ENCODE results near the gene PUS3. TPM values are rescaled to one million over a fixed set of nuclear protein-coding genes. Genes with fewer than 3 reads are reported as not detected.
"Not testable (repeated sequence)": the region's sequence is repeated elsewhere in the genome, so short reads cannot be mapped to it uniquely, and the experiment has no call there.

PUS3 gene
- total and polyA plus RNA-seq, 5 experiments from 2014 or later, result 8.2 to 16.7 (median 9.5) TPM

GRCh38 chr11:125869521-125869920 lies 33.5 kb downstream of the PUS3 start:
- no peak for ATAC-seq
- POLR2A ChIA-PET, result no interaction called here

GRCh38 chr11:125865354-125865753 lies 37.7 kb downstream of the PUS3 start:
- ATAC-seq, DNase-seq, H3K27ac Mint-ChIP-seq, H3K27me3 Mint-ChIP-seq, H3K4me3 Mint-ChIP-seq, POLR2A ChIA-PET, H3K4me1 Mint-ChIP-seq, H3K36me3 Mint-ChIP-seq: not testable (repeated sequence)
- H3K9me3 Mint-ChIP-seq, result peaks cover 0 to 17% (median 3%) of the 10 kb centered on the region in 9 donors

More at GRCh38 chr11:125869521-125869920, 33.5 kb downstream of the PUS3 start:
- Mint-ChIP-seq H3K27ac (peak overlapping the region in 2 of 10 donors; percentile 24 to 36), H3K9me3 (peaks cover 0 to 11% (median 0%) of the 10 kb centered on the region in 9 donors), H3K27me3 (peaks cover 0 to 15% (median 4%) of the 10 kb centered on the region in 5 donors), H3K4me1 (peaks cover 0 to 4% (median under 1%) of the 10 kb centered on the region in 4 donors), H3K36me3 (no peaks in the 10 kb centered on the region), H3K4me3 (no peak overlapping the region)
- no peak for DNase-seq

- H3K27ac Mint-ChIP-seq, H3K27me3 Mint-ChIP-seq, POLR2A ChIA-PET, DNase-seq, H3K4me1 Mint-ChIP-seq, ATAC-seq, H3K4me3 Mint-ChIP-seq: not testable (repeated sequence)
- peaks cover 0 to 12% (median 0%) of the 10 kb centered on the region in 3 donors for H3K36me3 Mint-ChIP-seq
- H3K9me3 Mint-ChIP-seq, result peaks cover 2 to 42% (median 16%) of the 10 kb centered on the region in 9 donors
Measured at GRCh38 chr11:125862786-125863185, 40.2 kb downstream of the PUS3 start.

DNA sequence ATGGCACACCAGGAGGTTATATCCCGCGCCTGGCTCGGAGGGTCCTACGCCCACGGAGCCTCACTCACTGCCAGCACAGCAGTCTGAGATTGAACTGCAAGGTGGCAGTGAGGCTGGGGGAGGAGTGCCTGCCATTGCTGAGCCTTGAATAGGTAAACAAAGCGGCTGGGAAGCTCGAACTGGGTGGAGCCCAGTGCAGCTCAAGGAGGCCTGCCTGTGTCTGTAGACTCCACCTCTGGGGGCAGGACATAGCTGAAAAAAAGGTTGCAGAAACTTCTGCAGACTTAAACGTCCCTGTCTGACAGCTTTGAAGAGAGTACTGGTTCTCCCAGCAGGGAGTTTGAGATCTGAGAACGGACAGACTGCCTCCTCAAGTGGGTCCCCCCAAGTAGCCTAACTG lies 45.3 kb downstream of the PUS3 start:
- POLR2A ChIA-PET, H3K4me3 Mint-ChIP-seq, ATAC-seq, DNase-seq, H3K27ac Mint-ChIP-seq: not testable (repeated sequence)
- H3K27me3 Mint-ChIP-seq, result peaks cover 11 to 26% (median 16%) of the 10 kb centered on the region in 5 donors
- H3K9me3 Mint-ChIP-seq, result peaks cover 5 to 70% (median 23%) of the 10 kb centered on the region in 9 donors
- peaks cover 0 to 21% (median 2%) of the 10 kb centered on the region in 4 donors for H3K4me1 Mint-ChIP-seq
- peaks cover 0 to 18% (median 14%) of the 10 kb centered on the region in 3 donors for H3K36me3 Mint-ChIP-seq

DNA sequence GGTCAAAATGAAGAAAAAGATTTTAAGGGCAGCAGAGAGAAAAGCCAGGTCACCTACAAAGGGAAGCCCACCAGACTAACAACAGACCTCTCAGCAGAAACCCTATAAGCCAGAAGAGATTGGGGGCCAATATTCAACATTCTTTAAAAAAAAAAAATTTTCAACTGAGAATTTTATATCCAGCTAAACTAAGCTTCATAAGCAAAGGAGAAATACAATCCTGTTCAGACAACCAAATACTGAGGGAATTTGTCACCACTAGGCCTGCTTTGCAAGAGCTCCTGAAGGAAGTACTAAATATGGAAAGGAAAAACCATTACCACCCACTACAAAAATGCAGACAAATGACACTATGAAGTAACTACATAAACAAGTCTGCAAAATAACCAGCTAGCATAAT lies 56.8 kb downstream of the PUS3 start:
- Mint-ChIP-seq H3K9me3 (peaks cover 20 to 56% (median 37%) of the 10 kb centered on the region in 9 donors), H3K27me3 (peaks cover 0 to 19% (median 15%) of the 10 kb centered on the region in 5 donors), H3K36me3 (peaks cover 2 to 35% (median 13%) of the 10 kb centered on the region in 3 donors), H3K4me3 (no peak overlapping the region), H3K27ac (no peak overlapping the region), H3K4me1 (no peaks in the 10 kb centered on the region)
- ATAC-seq (no peak), DNase-seq (no peak)
- POLR2A ChIA-PET, result no interaction called here

Other genes with a start within 250 kb of the PUS3 start
- gene ACRV1, start 222.4 kb downstream of the PUS3 start, total RNA-seq, result not detected
- gene ACRV1, start 222.4 kb downstream of the PUS3 start, polyA plus RNA-seq, result not detected
- not detected for gene PATE1, start 156.9 kb downstream of the PUS3 start, total RNA-seq
- not detected for gene PATE1, start 156.9 kb downstream of the PUS3 start, polyA plus RNA-seq
- gene PATE2, start 124.4 kb downstream of the PUS3 start, total RNA-seq, result not detected
- not detected for gene PATE2, start 124.4 kb downstream of the PUS3 start, polyA plus RNA-seq
- gene PATE3, start 115.1 kb downstream of the PUS3 start, total RNA-seq, result not detected
- gene PATE3, start 115.1 kb downstream of the PUS3 start, polyA plus RNA-seq, result not detected
- not detected for gene PATE4, start 69.9 kb downstream of the PUS3 start, total RNA-seq
- not detected for gene PATE4, start 69.9 kb downstream of the PUS3 start, polyA plus RNA-seq
- 1 to 10 TPM; 4.8 to 5.1 TPM for gene HYLS1, start 15.5 kb downstream of the PUS3 start, total RNA-seq
- gene HYLS1, start 15.5 kb downstream of the PUS3 start, polyA plus RNA-seq, result 1 to 10 TPM; 4.1 to 7.5 (median 4.4) TPM
- under 1 TPM in 1 of 2 experiments, not detected in 1; 0.52 TPM for gene DDX25, start 1.3 kb upstream of the PUS3 start, total RNA-seq
- gene DDX25, start 1.3 kb upstream of the PUS3 start, polyA plus RNA-seq, result under 1 TPM in 1 of 3 donors, not detected in 2; 0.89 TPM
- gene VSIG10L2, start 42.8 kb upstream of the PUS3 start, total RNA-seq, result not detected
- gene VSIG10L2, start 42.8 kb upstream of the PUS3 start, polyA plus RNA-seq, result not detected
- gene CDON, start 159.7 kb upstream of the PUS3 start, total RNA-seq, result 1 to 10 TPM; 2.1 to 2.8 TPM
- under 1 TPM in 2 of 3 donors, not detected in 1; 0.14 to 0.20 TPM for gene CDON, start 159.7 kb upstream of the PUS3 start, polyA plus RNA-seq

All from naive thymus-derived CD8-positive, alpha-beta T cell (primary cell).